Nephron progenitor cell (in vitro differentiated cells): ENCODE data around the gene HS1BP3.

Experiments used
- DNase-seq: peaks from one replicate; pipeline ENCODE4 v3.0.0; 2021
- H3K27ac Mint-ChIP-seq: 2 replicates; pipeline ENCODE4 v1.8.0; 2021; ENCODE audit warnings: mild to moderate bottlenecking, moderate library complexity, mixed read lengths
- H3K27me3 Mint-ChIP-seq: 2 replicates; pipeline ENCODE4 v1.8.0; 2021; ENCODE audit warnings: mild to moderate bottlenecking, low read depth, mixed read lengths; ENCODE audit not compliant: poor library complexity
- H3K36me3 Mint-ChIP-seq: 2 replicates; pipeline ENCODE4 v1.8.0; 2021; ENCODE audit warnings: low read depth, mixed read lengths
- H3K4me1 Mint-ChIP-seq: 2 replicates; pipeline ENCODE4 v1.8.0; 2021; ENCODE audit warnings: mixed read lengths
- H3K4me3 Mint-ChIP-seq: 2 replicates; pipeline ENCODE4 v1.8.0; 2021; ENCODE audit warnings: mild to moderate bottlenecking, moderate library complexity, mixed read lengths
- H3K9me3 Mint-ChIP-seq: 2 replicates; pipeline ENCODE4 v1.8.0; 2021; ENCODE audit warnings: mild to moderate bottlenecking, moderate library complexity, mixed read lengths
- CTCF ChIP-seq: fragments of 200-600 bp; sonication (generic); IDR thresholded peaks from 2 replicates; pipeline ENCODE4 v1.5.0; 2021; ENCODE audit warnings: antibody characterized with exemption

Gene HS1BP3

DNA sequence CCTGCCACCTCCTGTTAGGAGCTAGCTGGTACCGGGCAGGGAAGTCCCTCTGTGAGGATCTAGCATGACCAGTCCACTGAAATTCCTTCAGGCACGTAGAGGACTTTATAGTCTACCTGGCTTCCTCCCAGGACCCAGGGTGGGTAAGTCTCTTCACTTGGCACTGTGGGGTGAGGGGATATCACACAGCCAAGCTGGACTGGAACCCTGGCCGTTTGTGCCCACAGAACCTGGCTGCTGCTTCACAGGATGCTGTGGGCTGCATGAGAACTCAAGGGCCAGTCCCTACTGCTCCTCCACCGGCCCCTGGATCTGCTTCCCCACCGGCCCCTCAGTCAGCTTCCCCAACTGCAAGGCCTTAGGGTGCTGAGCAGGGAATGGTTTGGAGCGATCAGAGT is 35.8 kb downstream of the HS1BP3 start:
- no peak for TF ChIP-seq CTCF
- Mint-ChIP-seq H3K36me3 (no peaks in the 10 kb centered on the region), H3K4me1 (peaks cover 72% of the 10 kb centered on the region), H3K27me3 (no peaks in the 10 kb centered on the region), H3K4me3 (no peak overlapping the region), H3K9me3 (no peaks in the 10 kb centered on the region), H3K27ac (no peak overlapping the region)
- no peak for DNase-seq

GRCh38 chr2:20614201-20615067 is 36.5 kb downstream of the HS1BP3 start:
- no peak for TF ChIP-seq CTCF
- Mint-ChIP-seq H3K4me3 (peak overlapping the region; percentile 8), H3K4me1 (peaks cover 72% of the 10 kb centered on the region), H3K27ac (peak overlapping the region; percentile 53), H3K36me3 (no peaks in the 10 kb centered on the region), H3K9me3 (no peaks in the 10 kb centered on the region), H3K27me3 (no peaks in the 10 kb centered on the region)
- no peak for DNase-seq

DNA sequence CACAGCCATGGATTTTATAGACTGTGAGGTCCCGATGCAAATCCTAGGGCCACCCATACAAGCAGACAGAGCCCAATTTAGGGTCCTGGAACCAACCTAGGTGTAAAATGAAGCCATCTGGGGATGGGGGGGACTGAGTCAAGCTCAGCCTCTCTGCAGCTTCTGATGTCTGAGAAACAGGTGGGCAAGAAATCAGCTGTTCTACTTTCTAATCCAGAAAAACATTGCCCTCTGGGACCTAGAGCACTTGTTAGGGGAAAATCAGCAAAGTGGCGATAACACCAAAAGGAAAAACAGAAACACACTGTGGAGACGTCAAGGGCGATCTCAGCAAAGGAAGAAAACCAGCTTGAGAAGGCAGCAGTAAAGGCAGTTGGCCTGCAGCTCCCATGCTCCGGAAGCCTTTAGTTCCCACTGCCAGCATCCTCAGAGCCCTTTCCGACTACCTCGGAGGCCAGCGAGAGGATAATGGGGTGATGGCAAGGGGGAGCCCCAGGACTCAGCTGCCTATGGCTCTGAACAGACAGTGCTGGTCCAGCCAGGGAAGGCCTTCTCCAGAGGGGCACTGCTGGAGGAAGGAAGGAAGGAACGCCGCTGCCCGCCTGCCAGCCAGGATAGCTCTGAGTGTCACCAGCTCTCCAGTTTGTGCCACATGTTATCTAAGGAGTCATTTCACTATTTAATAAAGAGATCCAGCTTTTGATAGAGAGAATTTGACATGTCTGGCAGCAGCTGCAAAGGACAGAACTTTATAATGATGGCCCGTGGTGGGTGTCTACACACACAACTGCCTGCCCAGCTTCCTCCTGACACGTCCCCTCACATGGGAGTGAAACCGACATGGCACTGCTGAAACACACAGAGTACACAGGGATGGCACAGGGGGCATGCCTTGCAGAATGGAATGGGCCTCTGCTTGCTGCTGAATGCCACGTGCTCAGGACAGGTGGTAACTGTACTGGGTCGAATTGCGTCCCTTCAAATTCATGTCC is 37.7 kb downstream of the HS1BP3 start:
- no peaks in the 10 kb centered on the region for H3K27me3 Mint-ChIP-seq
- H3K4me3 Mint-ChIP-seq = no peak overlapping the region
- DNase-seq = no peak
- no peak for TF ChIP-seq CTCF
- H3K9me3 Mint-ChIP-seq = peaks cover 5% of the 10 kb centered on the region
- H3K36me3 Mint-ChIP-seq = peaks cover 6% of the 10 kb centered on the region
- peak overlapping the region; percentile 52 for H3K27ac Mint-ChIP-seq
- peaks cover 79% of the 10 kb centered on the region for H3K4me1 Mint-ChIP-seq

- Mint-ChIP-seq H3K27me3 (no peaks in the 10 kb centered on the region), H3K36me3 (peaks cover 13% of the 10 kb centered on the region), H3K27ac (no peak overlapping the region), H3K9me3 (peaks cover 15% of the 10 kb centered on the region), H3K4me3 (no peak overlapping the region), H3K4me1 (peaks cover 66% of the 10 kb centered on the region)
- DNase-seq = no peak
- TF ChIP-seq CTCF = no peak
Observed at GRCh38 chr2:20611844-20612356, 39.0 kb downstream of the HS1BP3 start.

- Mint-ChIP-seq H3K27me3 (no peaks in the 10 kb centered on the region), H3K4me3 (no peak overlapping the region), H3K36me3 (peaks cover 13% of the 10 kb centered on the region), H3K27ac (no peak overlapping the region), H3K9me3 (peaks cover 20% of the 10 kb centered on the region), H3K4me1 (peaks cover 61% of the 10 kb centered on the region)
- no peak for TF ChIP-seq CTCF
- DNase-seq = no peak
Observed at GRCh38 chr2:20611077-20611843, 39.6 kb downstream of the HS1BP3 start.
